Kidney (tissue), 14 donors: ENCODE data around the gene PLAC1. TPM values are rescaled to one million over a fixed set of nuclear protein-coding genes. Genes with fewer than 3 reads are reported as not detected.

Experiments
- DNase-seq, 5 donors: peaks; one replicate each; pipeline ENCODE4 v3.0.0-alpha.2; 2013 to 2020
- FAIRE-seq: peaks from 2 replicates; lab custom pipeline; 2012; peaks lifted over from hg19 to GRCh38; lab: Jason Lieb, UNC
- H3K27ac ChIP-seq, 2 donors: one replicate each; pipeline ENCODE4 v1.7.0; 2013; ENCODE audit warnings: low read depth in 2 of 2, low read length in 2 of 2, inconsistent platforms in 1 of 2
- H3K27me3 ChIP-seq: one replicate; pipeline ENCODE4 v1.7.1; 2013; ENCODE audit warnings: low read length, inconsistent platforms; ENCODE audit not compliant: control insufficient read depth, insufficient read depth
- H3K36me3 ChIP-seq, 3 donors: one replicate each; pipeline versions ENCODE4 v1.7.0 to v1.7.1; 2013; ENCODE audit warnings: low read length in 3 of 3, control low read depth in 1 of 3, inconsistent platforms in 1 of 3; ENCODE audit not compliant: insufficient read depth in 3 of 3, control insufficient read depth in 2 of 3
- H3K4me1 ChIP-seq, 3 donors: one replicate each; pipeline versions ENCODE4 v1.7.0 to v1.7.1; 2013; ENCODE audit warnings: low read length in 3 of 3, inconsistent platforms in 1 of 3, low read depth in 1 of 3; ENCODE audit not compliant: control insufficient read depth in 2 of 3, insufficient read depth in 2 of 3
- H3K4me3 ChIP-seq, 3 donors: one replicate each; pipeline versions ENCODE4 v1.7.0 to v1.8.1; 2013; ENCODE audit warnings: low read length in 3 of 3, control low read depth in 1 of 3, inconsistent platforms in 1 of 3
- H3K9ac ChIP-seq, 3 donors: one replicate each; pipeline versions ENCODE4 v1.7.0 to v1.7.1; 2013; ENCODE audit warnings: low read length in 3 of 3, control low read depth in 1 of 3, inconsistent platforms in 1 of 3
- H3K9me3 ChIP-seq, 3 donors: one replicate each; pipeline versions ENCODE4 v1.7.0 to v1.7.1; 2013; ENCODE audit warnings: low read length in 3 of 3, control low read depth in 1 of 3, inconsistent platforms in 1 of 3; ENCODE audit not compliant: control insufficient read depth in 2 of 3, insufficient read depth in 1 of 3
- intact Hi-C: fragments of 100-400 bp; cut with DNase I; formaldehyde crosslinking; loops from one replicate; pipeline ENCODE4 v1.11.1; 2022
- polyA plus RNA-seq: library from polyadenylated mRNA; stranded (reverse); fragments of 350-450 nt; fragmentation: Illumina TruSeq; extraction: RNeasy Lipid Tissue Mini Kit (QIAGEN cat#74804); gene quantifications from one replicate; pipeline ENCODE4 v1.2.3, GENCODE V29; 2014; ENCODE audit warnings: low read depth, low replicate concordance; ENCODE audit not compliant: insufficient read depth
- total RNA-seq: library from RNA; stranded (reverse); fragmentation: NEBNext Ultra II Directional; extraction: Animal tissue kit (Norgen Biotek cat#: 25700); gene quantifications from one replicate; pipeline ENCODE4 v1.2.1, GENCODE V29; 2021
- TF ChIP-seq, protein P1 (sequence below): IDR thresholded peaks from 3 replicates; pipeline ENCODE4 v1.5.1; 2012; ENCODE audit warnings: mild to moderate bottlenecking, moderate library complexity, borderline replicate concordance; ENCODE audit not compliant: insufficient read depth; ENCODE audit errors: extremely low read depth
- donor health status: control.
- donor health status: control.
- donor health status: control.
- donor health status: control.
- donor health status: control.
- donor health status: DM: yes; HTN: yes; CAD: no.
- donor health status: Normal renal cell carcinoma (clear cell type).

The PLAC1 gene
- total and polyA plus RNA-seq, 2 donors from 2014 or later: not detected

DNA sequence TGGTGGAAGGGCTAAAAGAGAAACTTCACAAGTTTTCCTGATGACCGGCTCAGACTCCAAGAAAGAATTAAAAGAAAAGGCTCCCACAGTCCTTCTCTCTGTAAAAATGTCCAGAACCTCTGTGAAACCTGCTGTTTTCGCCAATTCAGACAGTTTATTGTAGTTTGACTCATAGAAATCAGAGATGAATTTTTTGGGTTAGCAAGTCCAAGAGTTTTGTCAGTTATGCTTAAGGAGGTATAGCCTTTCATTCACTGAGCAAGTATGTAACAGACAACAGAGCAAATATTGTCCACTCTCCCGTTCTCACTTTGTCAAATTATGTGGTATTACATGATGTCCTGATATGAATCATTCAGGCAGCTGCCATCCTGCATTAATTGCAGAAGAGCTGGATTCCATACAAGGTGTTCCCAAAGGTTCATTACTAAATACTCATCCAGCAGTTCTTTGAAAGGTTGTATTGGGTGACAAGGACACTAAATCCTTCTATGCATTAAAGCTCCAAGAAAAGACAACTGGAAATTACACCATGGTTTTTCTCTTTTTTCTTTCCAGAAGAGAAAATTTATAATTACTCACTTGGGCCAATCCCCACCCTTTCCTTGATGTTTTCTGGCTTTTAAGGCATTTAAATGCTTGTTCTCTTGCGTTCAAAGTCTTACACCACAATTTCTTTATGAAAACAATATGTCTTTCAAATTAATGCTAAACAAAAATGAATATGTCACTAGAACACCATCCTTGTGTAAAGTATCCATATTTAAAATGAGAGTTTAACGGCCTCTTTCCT is 30.0 kb upstream of the PLAC1 start:
- no peak overlapping the region for H3K27ac ChIP-seq
- no peaks in the 10 kb centered on the region for H3K4me1 ChIP-seq
- H3K4me3 ChIP-seq: no peak overlapping the region
- FAIRE-seq: no peak
- TF ChIP-seq, protein P1, sequence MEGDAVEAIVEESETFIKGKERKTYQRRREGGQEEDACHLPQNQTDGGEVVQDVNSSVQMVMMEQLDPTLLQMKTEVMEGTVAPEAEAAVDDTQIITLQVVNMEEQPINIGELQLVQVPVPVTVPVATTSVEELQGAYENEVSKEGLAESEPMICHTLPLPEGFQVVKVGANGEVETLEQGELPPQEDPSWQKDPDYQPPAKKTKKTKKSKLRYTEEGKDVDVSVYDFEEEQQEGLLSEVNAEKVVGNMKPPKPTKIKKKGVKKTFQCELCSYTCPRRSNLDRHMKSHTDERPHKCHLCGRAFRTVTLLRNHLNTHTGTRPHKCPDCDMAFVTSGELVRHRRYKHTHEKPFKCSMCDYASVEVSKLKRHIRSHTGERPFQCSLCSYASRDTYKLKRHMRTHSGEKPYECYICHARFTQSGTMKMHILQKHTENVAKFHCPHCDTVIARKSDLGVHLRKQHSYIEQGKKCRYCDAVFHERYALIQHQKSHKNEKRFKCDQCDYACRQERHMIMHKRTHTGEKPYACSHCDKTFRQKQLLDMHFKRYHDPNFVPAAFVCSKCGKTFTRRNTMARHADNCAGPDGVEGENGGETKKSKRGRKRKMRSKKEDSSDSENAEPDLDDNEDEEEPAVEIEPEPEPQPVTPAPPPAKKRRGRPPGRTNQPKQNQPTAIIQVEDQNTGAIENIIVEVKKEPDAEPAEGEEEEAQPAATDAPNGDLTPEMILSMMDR: no peak
- intact Hi-C loops: no loop called here
- no peaks in the 10 kb centered on the region for H3K9me3 ChIP-seq
- no peak for DNase-seq
- H3K27me3 ChIP-seq: no peaks in the 10 kb centered on the region
- H3K36me3 ChIP-seq: no peaks in the 10 kb centered on the region
- no peak overlapping the region for H3K9ac ChIP-seq

DNA sequence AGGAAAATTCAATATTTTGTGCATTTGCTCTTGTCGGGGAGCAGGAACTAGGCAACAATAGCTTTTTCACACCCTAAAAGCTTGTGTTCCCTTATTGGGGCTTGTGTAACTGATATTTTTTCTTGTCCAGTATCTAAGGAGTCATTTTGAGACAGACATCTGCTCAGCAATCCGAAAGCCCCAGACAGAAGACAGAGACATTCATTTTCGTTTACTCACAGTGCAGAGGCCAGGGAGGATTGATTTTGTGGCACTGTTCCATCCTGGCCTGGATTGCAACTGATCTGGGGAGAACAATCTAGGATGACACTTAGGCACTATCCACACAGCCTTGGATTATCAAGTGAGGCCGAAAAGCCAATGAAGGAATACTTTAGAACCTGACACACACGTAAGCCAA is 27.4 kb upstream of the PLAC1 start:
- intact Hi-C loops: no loop called here
- no peak overlapping the region for H3K27ac ChIP-seq
- no peaks in the 10 kb centered on the region for H3K4me1 ChIP-seq
- FAIRE-seq (no peak), DNase-seq (no peak)
- no peaks in the 10 kb centered on the region for H3K36me3 ChIP-seq
- no peak overlapping the region for H3K4me3 ChIP-seq
- no peaks in the 10 kb centered on the region for H3K27me3 ChIP-seq
- TF ChIP-seq, protein P1: no peak
- no peaks in the 10 kb centered on the region for H3K9me3 ChIP-seq
- no peak overlapping the region for H3K9ac ChIP-seq

DNA sequence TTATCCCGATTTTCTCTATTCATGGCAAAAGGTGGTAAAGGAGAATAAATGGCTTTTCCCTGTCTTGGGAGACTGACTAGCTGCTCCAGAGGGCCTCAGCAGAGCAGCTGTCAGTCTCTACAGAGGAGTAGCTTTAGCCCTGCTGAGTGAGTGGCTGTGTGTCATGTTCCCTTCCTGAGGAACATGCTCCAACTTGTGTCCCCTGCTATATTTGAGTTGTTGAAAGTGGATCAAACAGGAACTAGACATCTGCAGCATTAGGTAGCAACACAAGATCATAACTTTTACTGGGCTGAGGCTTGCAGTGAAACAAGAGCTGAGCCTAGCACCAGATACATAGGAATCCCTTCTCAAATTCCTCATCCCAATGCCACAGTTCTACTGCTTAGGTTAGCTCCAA is 26.7 kb upstream of the PLAC1 start:
- no peak overlapping the region for H3K9ac ChIP-seq
- DNase-seq (no peak), FAIRE-seq (no peak)
- no peak overlapping the region for H3K27ac ChIP-seq
- H3K9me3 ChIP-seq: no peaks in the 10 kb centered on the region
- TF ChIP-seq, protein P1: no peak
- no peak overlapping the region for H3K4me3 ChIP-seq
- intact Hi-C loops: no loop called here
- no peaks in the 10 kb centered on the region for H3K4me1 ChIP-seq
- H3K27me3 ChIP-seq: no peaks in the 10 kb centered on the region
- no peaks in the 10 kb centered on the region for H3K36me3 ChIP-seq
